ENCODE results near the gene MAGI2. TPM values are rescaled to one million over a fixed set of nuclear protein-coding genes. Genes with fewer than 3 reads are reported as not detected.

Gene MAGI2
- total RNA-seq = 0.84 and 1.5 TPM in 2 replicates

GRCh38 chr7:79453558-79454360 lies at the start of gene MAGI2:
Gene MAGI2, minus strand, starts transcription at chr7:79453667. Its CDS starts 347 bp downstream, at chr7:79453320.

